ENCODE results near the gene DEDD. TPM values are rescaled to one million over a fixed set of nuclear protein-coding genes. Genes with fewer than 3 reads are reported as not detected.
A peak's percentile ranks its signal among the peaks of the same experiment; 100 is the strongest.

Gene DEDD
- total RNA-seq, 3 donors from 2014 or later (not counting 1 experiment from before 2014, with no cell fraction given): 40.6 to 44.0 (median 43.0) TPM

DNA sequence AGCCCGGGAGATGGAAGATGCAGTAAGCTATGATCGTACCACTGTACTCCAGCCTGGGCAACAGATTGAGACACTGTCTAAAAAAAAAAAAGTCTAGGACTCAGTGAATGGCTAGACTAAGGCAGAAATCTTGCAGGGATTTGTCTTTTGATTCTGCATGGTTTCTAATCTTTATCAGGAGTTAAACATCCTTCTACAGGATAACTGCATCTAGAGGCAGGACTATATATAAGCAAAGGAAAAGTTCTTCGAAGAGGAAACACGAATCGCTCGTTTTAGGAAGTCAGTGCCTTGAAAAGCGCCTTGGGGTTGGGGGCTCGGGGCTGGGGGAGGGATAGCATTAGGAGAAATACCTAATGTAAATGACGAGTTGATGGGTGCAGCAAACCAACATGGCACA, 20.7 kb upstream of the DEDD start:
- Histone ChIP-seq H3K27ac (ENCODE audit: low read length) (peak overlapping the region; percentile 87), H3K36me3 (ENCODE audit: control insufficient read depth, insufficient read depth, low read length) (peaks cover 12% of the 10 kb centered on the region), H3K4me1 (ENCODE audit: control insufficient read depth, insufficient read depth, low read length) (peaks cover 14% of the 10 kb centered on the region), H3K4me3 (ENCODE audit: low read length) (peak overlapping the region; percentile 71), H3K9me3 (ENCODE audit: control insufficient read depth, insufficient read depth, low read length) (no peaks in the 10 kb centered on the region), H3K27me3 (ENCODE audit: control insufficient read depth, insufficient read depth, low read length) (no peaks in the 10 kb centered on the region)
- no peak for TF ChIP-seq CTCF (IDR thresholded peaks at IDR 0.05)
- intact Hi-C loops (cut with micrococcal nuclease): loop anchor here (1.0 to 2.0 kb wide), 3 partner anchors 14 to 34 kb away; partner anchors contain the start of genes NIT1, PFDN2 and PPOX
- Mint-ChIP-seq H3K4me1 (peaks cover 18 to 28% of the 10 kb centered on the region in 2 donors), H3K4me3 (peak overlapping the region; percentile 99), H3K9me3 (no peaks in the 10 kb centered on the region), H3K27ac (peak overlapping the region; percentile 99 to 100), H3K27me3 (ENCODE audit: low read depth in 2 of 2) (no peaks in the 10 kb centered on the region), H3K36me3 (peaks cover 10% of the 10 kb centered on the region)
- ATAC-seq (peak in 1 of 3 donors; percentile 3), DNase-seq (peak in 1 of 2 donors; percentile 30)
- whole genome bisulfite sequencing (ENCODE audit: insufficient coverage): 21% methylated on average over 8 of the region's 9 CpGs

DNA sequence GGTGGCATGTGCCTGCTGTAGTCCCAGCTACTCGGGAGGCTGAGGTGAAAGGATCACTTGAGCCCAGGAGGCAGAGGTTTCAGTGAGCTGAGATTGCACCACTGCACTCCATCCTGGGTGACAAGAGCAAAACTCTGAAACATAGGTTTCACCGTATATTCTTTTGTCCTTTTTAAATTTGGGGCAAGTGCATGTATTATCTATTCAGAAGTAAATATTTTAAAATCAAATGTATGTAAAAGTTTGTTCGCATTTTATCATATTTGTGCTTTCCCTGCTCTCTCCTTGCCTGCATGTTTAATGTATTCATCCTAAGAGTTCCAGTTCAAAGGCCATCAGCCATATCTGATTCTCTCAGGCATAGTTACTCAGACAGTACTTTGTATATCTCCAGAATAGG, 13.4 kb upstream of the DEDD start:
- Histone ChIP-seq H3K27ac (ENCODE audit: low read length) (no peak overlapping the region), H3K4me1 (ENCODE audit: control insufficient read depth, insufficient read depth, low read length) (no peaks in the 10 kb centered on the region), H3K9me3 (ENCODE audit: control insufficient read depth, insufficient read depth, low read length) (no peaks in the 10 kb centered on the region), H3K27me3 (ENCODE audit: control insufficient read depth, insufficient read depth, low read length) (no peaks in the 10 kb centered on the region), H3K36me3 (ENCODE audit: control insufficient read depth, insufficient read depth, low read length) (no peaks in the 10 kb centered on the region), H3K4me3 (ENCODE audit: low read length) (no peak overlapping the region)
- no peaks in the 10 kb centered on the region for H3K27me3 Mint-ChIP-seq (ENCODE audit: low read depth in 2 of 2)
- no peak overlapping the region for H3K4me3 Mint-ChIP-seq
- no peak for ATAC-seq
- intact Hi-C loops (cut with micrococcal nuclease): no loop called here
- TF ChIP-seq CTCF (IDR thresholded peaks at IDR 0.05): no peak
- no peaks in the 10 kb centered on the region for H3K9me3 Mint-ChIP-seq
- 67% methylated on average over 1 of the region's 3 CpGs for WGBS (ENCODE audit: insufficient coverage)
- H3K4me1 Mint-ChIP-seq: no peaks in the 10 kb centered on the region
- H3K36me3 Mint-ChIP-seq: no peaks in the 10 kb centered on the region
- no peak for DNase-seq
- no peak overlapping the region for H3K27ac Mint-ChIP-seq

GRCh38 chr1:161140755-161141400, 8.4 kb upstream of the DEDD start:
- Histone ChIP-seq H3K27ac (ENCODE audit: low read length) (no peak overlapping the region), H3K36me3 (ENCODE audit: control insufficient read depth, insufficient read depth, low read length) (no peaks in the 10 kb centered on the region), H3K9me3 (ENCODE audit: control insufficient read depth, insufficient read depth, low read length) (no peaks in the 10 kb centered on the region), H3K27me3 (ENCODE audit: control insufficient read depth, insufficient read depth, low read length) (no peaks in the 10 kb centered on the region), H3K4me1 (ENCODE audit: control insufficient read depth, insufficient read depth, low read length) (no peaks in the 10 kb centered on the region), H3K4me3 (ENCODE audit: low read length) (no peak overlapping the region)
- H3K4me1 Mint-ChIP-seq: peaks cover 0 to 8% of the 10 kb centered on the region in 2 donors
- no peaks in the 10 kb centered on the region for H3K36me3 Mint-ChIP-seq
- H3K4me3 Mint-ChIP-seq: no peak overlapping the region
- H3K27ac Mint-ChIP-seq: no peak overlapping the region
- DNase-seq: no peak
- H3K9me3 Mint-ChIP-seq: no peaks in the 10 kb centered on the region
- intact Hi-C loops (cut with micrococcal nuclease): no loop called here
- 98% methylated on average over 29 of the region's 29 CpGs for WGBS (ENCODE audit: insufficient coverage)
- ATAC-seq: no peak
- TF ChIP-seq CTCF (IDR thresholded peaks at IDR 0.05): no peak
- no peaks in the 10 kb centered on the region for H3K27me3 Mint-ChIP-seq (ENCODE audit: low read depth in 2 of 2)

GRCh38 chr1:161139766-161140165, 7.3 kb upstream of the DEDD start:
- H3K4me3 Mint-ChIP-seq: no peak overlapping the region

More at GRCh38 chr1:161139766-161140165, 7.3 kb upstream of the DEDD start:
- Mint-ChIP-seq H3K27ac (no peak overlapping the region), H3K4me1 (peaks cover 0 to 16% of the 10 kb centered on the region in 2 donors), H3K27me3 (ENCODE audit: low read depth in 2 of 2) (no peaks in the 10 kb centered on the region), H3K36me3 (no peaks in the 10 kb centered on the region), H3K9me3 (no peaks in the 10 kb centered on the region)
- H3K27me3 ChIP-seq (ENCODE audit: control insufficient read depth, insufficient read depth, low read length): no peaks in the 10 kb centered on the region
- TF ChIP-seq CTCF (IDR thresholded peaks at IDR 0.05): peak; percentile 42
- no peaks in the 10 kb centered on the region for H3K36me3 ChIP-seq (ENCODE audit: control insufficient read depth, insufficient read depth, low read length)
- intact Hi-C loops (cut with micrococcal nuclease): no loop called here
- no CpG with 5 or more reads among the region's 1 CpG for WGBS (ENCODE audit: insufficient coverage)
- no peaks in the 10 kb centered on the region for H3K9me3 ChIP-seq (ENCODE audit: control insufficient read depth, insufficient read depth, low read length)
- ATAC-seq (peak in 2 of 3 donors; percentile 34 to 44), DNase-seq (peak in 1 of 2 donors; percentile 71)
- H3K4me1 ChIP-seq (ENCODE audit: control insufficient read depth, insufficient read depth, low read length): no peaks in the 10 kb centered on the region
- no peak overlapping the region for H3K27ac ChIP-seq (ENCODE audit: low read length)
- H3K4me3 ChIP-seq (ENCODE audit: low read length): no peak overlapping the region

Measured in natural killer cell (primary cell).